Measurements from ENCODE around the gene VTA1. TPM values are rescaled to one million over a fixed set of nuclear protein-coding genes. Genes with fewer than 3 reads are reported as not detected.

VTA1 gene
- total RNA-seq, 1 donor from 2014 or later = 37.1 TPM

GRCh38 chr6:142238881-142239280 lies 91.8 kb downstream of the VTA1 start:
- DNase-seq (ENCODE audit: low read depth) (no peak), FAIRE-seq (no peak)
- Histone ChIP-seq H3K4me3 (ENCODE audit: low read depth, low read length) (no peak overlapping the region), H3K36me3 (ENCODE audit: control insufficient read depth, insufficient read depth, low read length) (no peaks in the 10 kb centered on the region), H3K27me3 (ENCODE audit: control insufficient read depth, insufficient read depth, low read length) (no peaks in the 10 kb centered on the region)
- TF ChIP-seq CTCF (IDR thresholded peaks at IDR 0.05; ENCODE audit: insufficient read depth, low read length, severe bottlenecking) = no peak

- TF ChIP-seq CTCF (IDR thresholded peaks at IDR 0.05; ENCODE audit: insufficient read depth, low read length, severe bottlenecking) = no peak
- no peak for FAIRE-seq
- H3K4me3 ChIP-seq (ENCODE audit: low read depth, low read length) = no peak overlapping the region
Measured at GRCh38 chr6:142240179-142240578, 93.1 kb downstream of the VTA1 start.

GRCh38 chr6:142241061-142241460 lies 94.0 kb downstream of the VTA1 start:
- H3K27me3 ChIP-seq (ENCODE audit: control insufficient read depth, insufficient read depth, low read length) = no peaks in the 10 kb centered on the region
- DNase-seq (ENCODE audit: low read depth) (no peak), FAIRE-seq (no peak)
- H3K4me3 ChIP-seq (ENCODE audit: low read depth, low read length) = no peak overlapping the region
- no peak for TF ChIP-seq CTCF (IDR thresholded peaks at IDR 0.05; ENCODE audit: insufficient read depth, low read length, severe bottlenecking)
- no peaks in the 10 kb centered on the region for H3K36me3 ChIP-seq (ENCODE audit: control insufficient read depth, insufficient read depth, low read length)

More at GRCh38 chr6:142240179-142240578, 93.1 kb downstream of the VTA1 start:
- Histone ChIP-seq H3K36me3 (ENCODE audit: control insufficient read depth, insufficient read depth, low read length) (no peaks in the 10 kb centered on the region), H3K27me3 (ENCODE audit: control insufficient read depth, insufficient read depth, low read length) (no peaks in the 10 kb centered on the region)
- no peak for DNase-seq (ENCODE audit: low read depth)

- Histone ChIP-seq H3K4me3 (ENCODE audit: low read depth, low read length) (no peak overlapping the region), H3K27me3 (ENCODE audit: control insufficient read depth, insufficient read depth, low read length) (no peaks in the 10 kb centered on the region), H3K36me3 (ENCODE audit: control insufficient read depth, insufficient read depth, low read length) (no peaks in the 10 kb centered on the region)
- no peak for FAIRE-seq
- DNase-seq (ENCODE audit: low read depth) = no peak
- TF ChIP-seq CTCF (IDR thresholded peaks at IDR 0.05; ENCODE audit: insufficient read depth, low read length, severe bottlenecking) = no peak
Measured at GRCh38 chr6:142242269-142242668, 95.2 kb downstream of the VTA1 start.

- DNase-seq (ENCODE audit: low read depth) (no peak), FAIRE-seq (no peak)
- Histone ChIP-seq H3K36me3 (ENCODE audit: control insufficient read depth, insufficient read depth, low read length) (no peaks in the 10 kb centered on the region), H3K27me3 (ENCODE audit: control insufficient read depth, insufficient read depth, low read length) (no peaks in the 10 kb centered on the region), H3K4me3 (ENCODE audit: low read depth, low read length) (no peak overlapping the region)
- TF ChIP-seq CTCF (IDR thresholded peaks at IDR 0.05; ENCODE audit: insufficient read depth, low read length, severe bottlenecking) = no peak
Measured at GRCh38 chr6:142246960-142247359, 99.9 kb downstream of the VTA1 start.

GRCh38 chr6:142249266-142249665 lies 102.2 kb downstream of the VTA1 start:
- FAIRE-seq (no peak), DNase-seq (ENCODE audit: low read depth) (no peak)
- no peak for TF ChIP-seq CTCF (IDR thresholded peaks at IDR 0.05; ENCODE audit: insufficient read depth, low read length, severe bottlenecking)
- H3K4me3 ChIP-seq (ENCODE audit: low read depth, low read length) = no peak overlapping the region
- no peaks in the 10 kb centered on the region for H3K27me3 ChIP-seq (ENCODE audit: control insufficient read depth, insufficient read depth, low read length)
- no peaks in the 10 kb centered on the region for H3K36me3 ChIP-seq (ENCODE audit: control insufficient read depth, insufficient read depth, low read length)

Data from bronchial epithelial cell (primary cell).